Lung microvascular endothelial cell (primary cell): ENCODE results near the gene CCIN. TPM values are rescaled to one million over a fixed set of nuclear protein-coding genes. Genes with fewer than 3 reads are reported as not detected.
A peak's percentile ranks its signal among the peaks of the same experiment; 100 is the strongest.
"Not testable (repeated sequence)": the region's sequence is repeated elsewhere in the genome, so short reads cannot be mapped to it uniquely, and the experiment has no call there.

ENCODE experiments used
- DNase-seq, 2 donors: peaks; one replicate each; pipeline versions ENCODE4 v3.0.0 to v3.0.0-alpha.2; 2010; ENCODE audit warnings: low read depth in 2 of 2
- total RNA-seq: library from RNA; depleted of rRNA; stranded (reverse); fragments of >200 nt; gene quantifications from 2 replicates; pipeline ENCODE4 v1.2.1, GENCODE V29; 2014

The CCIN gene
- total RNA-seq, 1 donor from 2014 or later: under 0.01 TPM

DNA sequence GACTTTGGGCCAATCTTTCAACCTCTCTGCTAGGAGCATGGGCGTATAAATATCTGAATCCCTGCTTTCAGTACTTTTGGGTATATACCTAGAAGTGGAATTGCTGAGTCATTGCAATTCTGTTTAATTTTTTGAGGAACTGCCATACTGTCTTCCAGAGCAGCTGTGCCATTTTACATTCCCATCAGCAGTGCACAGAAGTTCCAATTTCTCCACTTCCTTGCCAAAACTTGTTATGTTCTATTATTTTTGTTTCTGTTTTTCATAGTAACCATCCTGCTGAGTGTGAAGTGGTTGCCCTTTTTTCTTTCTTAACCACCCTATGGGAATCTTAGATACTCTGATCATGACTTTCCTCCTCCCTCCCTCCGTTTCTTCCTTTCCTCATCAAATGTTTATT lies 11.1 kb upstream of the CCIN start:
- no peak for DNase-seq

DNA sequence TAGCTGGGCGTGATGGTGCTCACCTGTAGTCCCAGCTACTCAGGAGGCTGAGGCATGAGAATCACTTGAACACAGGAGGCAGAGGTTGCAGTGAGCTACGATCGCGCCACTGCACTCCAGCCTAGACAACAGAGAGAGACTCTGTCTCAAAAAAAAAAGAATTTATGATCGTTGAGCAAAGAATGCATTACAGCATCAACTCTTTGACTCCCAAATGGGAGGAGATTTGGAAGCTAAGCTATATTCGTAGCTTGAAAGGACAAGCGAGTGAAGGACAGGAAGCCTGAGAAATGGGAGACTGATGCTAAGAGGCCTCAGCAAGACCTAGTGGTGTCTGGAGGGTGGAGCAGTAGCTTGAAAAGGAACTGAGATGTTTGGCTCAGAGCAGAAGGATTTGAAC lies 10.3 kb upstream of the CCIN start:
- DNase-seq: no peak

DNA sequence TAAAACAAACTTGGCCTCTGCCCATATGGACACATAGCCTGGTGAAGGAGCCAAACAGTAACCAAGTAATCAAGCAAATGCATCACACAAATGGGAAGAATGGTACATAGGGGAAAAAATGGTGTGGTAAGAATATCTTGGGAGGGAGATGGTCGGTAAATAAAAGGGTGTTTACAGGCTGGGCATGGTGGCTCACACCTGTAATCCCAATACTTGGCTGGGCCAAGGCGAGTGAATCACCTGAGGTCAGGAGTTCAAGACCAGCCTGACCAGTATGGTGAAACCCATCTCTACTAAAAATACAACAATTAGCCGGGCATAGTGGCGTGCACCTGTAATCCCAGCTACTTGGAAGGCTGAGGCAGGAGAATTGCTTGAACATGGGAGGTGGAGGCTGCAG lies 9.7 kb upstream of the CCIN start:
- not testable (repeated sequence) for DNase-seq

DNA sequence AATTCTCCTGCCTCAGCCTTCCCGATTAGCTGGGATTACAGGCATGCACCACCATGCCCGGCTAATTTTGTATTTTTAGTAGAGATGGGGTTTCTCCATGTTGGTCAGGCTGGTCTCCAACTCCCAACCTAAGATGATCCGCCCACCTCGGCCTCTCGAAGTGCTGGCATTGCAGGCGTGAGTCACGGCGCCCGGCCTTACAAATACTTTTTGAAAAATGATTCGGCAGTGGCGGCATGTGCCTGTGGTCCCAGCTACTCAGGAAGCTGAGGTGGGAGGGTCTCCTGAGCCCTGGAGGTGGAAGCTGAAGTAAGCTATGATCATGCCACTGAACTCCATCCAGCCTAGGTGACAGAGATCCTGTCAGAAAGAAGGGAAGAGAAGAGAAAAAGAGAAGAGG lies 9.1 kb upstream of the CCIN start:
- DNase-seq: not testable (repeated sequence)

DNA sequence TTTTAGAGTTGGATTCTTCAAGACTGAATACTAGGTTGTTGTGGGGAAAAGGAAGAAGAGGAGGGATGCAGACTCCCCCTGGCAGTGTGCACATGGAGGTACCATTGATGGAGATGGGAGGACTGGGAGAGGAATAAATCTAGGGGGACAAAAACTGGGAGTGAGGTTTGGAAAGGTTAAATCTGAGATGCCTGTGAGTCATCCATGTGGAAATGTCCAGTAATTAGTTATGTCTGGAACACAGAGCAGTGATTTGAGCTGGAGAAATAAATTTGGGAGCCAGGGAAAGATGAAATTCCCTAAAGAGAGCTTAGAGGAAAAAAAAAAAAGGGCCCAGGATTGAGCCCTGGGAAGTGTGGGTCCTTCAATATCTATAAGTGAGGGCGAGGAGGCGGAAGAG lies 8.0 kb upstream of the CCIN start:
- DNase-seq: no peak

DNA sequence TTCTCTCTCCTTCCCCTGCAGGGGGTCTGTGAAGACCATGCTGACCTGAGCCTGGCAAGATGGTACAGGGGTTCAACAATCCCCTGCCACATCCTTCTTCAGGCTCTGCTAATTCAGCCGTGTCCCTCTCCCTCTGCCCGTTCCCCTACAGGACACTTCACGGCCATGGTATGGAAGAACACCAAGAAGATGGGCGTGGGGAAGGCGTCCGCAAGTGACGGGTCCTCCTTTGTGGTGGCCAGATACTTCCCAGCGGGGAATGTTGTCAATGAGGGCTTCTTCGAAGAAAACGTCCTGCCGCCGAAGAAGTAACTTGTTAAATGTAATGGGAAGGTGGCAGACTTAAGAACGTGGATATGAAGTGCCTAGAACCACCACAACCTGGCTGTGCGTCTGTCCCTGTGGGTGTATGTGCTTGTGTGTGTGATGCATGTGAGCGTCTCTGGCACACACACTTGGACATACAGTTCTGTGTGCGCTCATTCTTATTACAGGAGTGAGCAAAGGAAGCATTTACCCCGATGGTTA lies 6.9 kb upstream of the CCIN start:
- DNase-seq: no peak

DNA sequence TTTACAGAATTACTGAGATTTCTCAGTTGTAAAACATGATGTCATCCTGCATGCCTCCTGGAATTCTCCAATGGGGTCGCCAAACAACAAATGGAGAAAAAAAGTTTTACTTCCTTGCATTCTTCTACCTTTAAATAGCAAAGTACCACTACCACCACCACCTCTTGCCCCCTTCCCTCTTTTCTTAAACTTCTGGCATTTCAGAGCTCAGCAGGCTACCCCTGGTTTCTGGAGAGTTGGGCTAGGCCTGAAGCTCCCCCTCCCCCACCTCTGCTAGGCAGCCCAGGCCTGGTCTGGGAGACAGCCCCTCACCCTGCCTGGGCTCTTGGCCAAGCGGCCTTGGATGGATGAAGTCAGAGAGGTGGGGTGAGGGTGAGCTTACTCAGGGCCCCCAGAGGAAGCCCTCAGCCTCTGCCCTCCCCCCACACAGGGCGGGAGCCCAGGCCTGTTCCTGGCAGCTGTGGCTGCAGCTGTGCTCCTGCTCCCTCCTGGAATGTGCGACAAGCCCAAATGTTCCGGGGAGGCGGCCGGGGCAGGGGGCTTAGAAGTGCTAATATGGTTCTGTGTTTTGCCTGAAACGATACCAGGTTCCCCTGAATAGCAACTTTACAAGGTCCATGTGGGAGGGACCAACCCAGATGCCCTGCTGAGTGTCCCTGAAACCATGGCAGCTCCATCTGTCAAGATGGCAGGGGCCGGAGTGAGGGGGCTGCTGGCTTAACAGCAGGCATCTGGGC lies 6.0 kb upstream of the CCIN start:
- DNase-seq: peak; percentile 78 to 84

DNA sequence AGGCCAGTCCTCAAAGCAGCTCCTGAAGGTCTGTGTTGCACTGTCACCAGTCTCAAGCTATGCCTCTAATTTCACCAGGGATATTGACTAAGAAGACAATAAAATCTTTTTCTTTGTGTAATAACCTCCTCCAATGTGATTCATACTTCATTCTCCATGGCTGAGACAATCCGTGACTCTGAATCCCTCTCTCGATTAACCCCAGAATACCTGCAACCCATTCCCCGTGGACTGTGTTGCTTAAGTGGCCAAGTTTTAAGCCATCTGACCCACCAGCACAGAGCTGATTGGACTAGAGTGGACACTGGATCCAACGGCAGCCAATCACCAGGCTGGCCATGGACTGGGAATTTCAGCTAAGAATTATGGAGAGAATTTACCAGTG lies 5.4 kb upstream of the CCIN start:
- peak in 1 of 2 donors; percentile 12 for DNase-seq

DNA sequence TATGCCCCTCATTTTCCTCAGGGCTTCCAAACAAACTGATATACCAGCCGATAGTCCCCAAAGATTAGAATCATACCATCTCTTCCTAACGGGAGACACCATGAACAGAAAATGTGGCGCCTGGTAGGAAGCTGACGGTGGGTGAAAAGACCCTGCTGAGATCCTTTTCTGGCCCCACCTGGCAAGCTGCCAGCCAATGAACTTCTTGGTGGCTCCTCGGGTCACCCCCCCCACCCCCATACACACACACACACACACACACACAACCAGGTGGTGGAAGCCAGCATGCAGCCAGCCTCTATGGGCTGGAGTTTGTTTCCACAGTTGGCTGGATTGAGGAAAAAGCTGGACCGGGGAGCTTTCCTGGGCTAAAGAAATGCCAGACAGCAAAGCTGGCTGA lies 4.8 kb upstream of the CCIN start:
- DNase-seq: no peak

DNA sequence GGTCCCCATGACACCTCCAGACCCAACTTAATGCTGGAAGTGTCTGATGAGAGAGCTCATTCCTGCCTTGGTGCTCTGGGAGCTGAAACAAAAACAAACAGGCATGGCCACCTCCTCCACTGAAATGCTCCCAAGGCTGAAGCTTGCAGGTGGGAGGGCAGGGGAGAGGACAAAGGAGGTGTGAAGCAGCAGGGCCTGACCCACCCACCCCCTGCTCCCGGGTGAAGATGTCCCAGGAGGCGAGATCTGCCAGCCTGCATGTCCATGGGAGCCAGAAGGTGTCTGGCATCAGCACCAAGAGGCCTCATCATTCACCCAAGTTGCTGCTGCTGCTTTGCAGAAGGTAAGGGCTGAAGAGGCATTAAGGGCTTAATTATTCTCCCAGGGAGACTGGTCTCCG lies 4.2 kb upstream of the CCIN start:
- no peak for DNase-seq

DNA sequence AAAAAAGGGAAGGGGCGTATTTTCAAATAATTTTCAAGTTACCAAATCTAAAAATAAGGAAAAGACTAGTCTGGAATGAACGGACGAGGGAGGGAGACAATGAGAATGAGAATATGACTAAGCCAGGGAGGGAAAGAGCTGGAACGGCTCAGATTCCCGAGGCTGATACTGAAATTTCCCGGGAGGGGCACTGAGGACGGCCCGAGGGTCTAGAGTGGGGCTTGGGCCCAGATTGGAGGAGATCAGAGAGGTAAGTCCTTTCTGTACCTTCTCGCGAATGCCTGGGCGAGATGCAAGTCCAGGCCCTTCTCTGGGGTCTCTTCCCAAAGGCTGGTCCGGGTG lies 3.4 kb upstream of the CCIN start:
- DNase-seq: no peak

DNA sequence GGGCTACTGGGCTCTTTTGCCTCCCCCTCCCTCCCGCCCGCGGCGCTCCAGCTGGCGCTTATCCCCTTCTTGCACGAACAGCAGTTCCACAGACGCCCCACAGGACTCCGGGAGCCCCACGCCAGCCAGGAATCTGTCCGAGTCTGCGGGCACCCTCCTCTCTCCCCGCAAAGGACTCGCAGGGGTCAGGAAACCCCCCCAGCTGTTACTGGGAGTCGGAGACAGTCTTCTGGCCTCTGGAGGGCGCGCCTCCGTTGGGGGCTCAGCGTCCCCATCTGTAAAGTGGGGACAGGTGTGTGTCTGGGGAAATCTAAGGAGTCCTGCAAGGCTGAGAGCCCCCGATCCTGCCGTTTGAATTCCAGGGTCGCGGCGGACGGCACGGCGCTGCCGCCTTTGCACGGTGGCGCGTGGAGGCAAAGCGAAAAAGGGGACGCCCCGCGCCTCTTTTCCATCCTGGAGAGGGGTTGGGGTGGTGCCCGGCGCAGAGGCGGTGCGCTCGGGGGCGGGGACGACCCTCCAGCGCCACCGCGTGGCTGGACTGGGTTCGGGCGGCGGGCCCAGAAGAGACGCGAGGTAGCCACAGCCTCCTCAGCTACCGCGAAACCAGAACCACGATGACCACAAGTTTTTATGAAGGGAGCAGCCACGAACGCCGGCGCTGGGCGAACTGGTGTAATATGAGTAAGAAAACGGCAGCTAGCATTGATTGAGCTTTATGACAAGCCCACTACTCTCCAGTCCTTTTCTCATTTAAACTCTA lies 2.8 kb upstream of the CCIN start:
- peak; percentile 70 to 82 for DNase-seq

DNA sequence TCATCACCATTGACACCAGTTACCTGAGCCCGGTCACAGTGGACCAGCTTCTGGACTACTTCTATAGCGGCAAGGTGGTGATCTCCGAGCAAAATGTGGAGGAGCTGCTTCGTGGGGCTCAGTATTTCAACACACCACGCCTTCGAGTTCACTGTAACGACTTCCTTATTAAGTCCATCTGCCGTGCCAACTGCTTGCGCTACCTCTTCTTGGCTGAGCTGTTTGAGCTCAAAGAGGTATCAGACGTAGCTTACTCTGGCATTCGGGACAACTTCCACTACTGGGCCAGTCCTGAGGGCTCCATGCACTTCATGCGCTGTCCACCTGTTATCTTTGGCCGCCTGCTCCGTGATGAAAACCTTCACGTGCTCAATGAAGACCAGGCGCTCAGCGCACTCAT lies 520 bp downstream of the CCIN start:
- DNase-seq: no peak

DNA sequence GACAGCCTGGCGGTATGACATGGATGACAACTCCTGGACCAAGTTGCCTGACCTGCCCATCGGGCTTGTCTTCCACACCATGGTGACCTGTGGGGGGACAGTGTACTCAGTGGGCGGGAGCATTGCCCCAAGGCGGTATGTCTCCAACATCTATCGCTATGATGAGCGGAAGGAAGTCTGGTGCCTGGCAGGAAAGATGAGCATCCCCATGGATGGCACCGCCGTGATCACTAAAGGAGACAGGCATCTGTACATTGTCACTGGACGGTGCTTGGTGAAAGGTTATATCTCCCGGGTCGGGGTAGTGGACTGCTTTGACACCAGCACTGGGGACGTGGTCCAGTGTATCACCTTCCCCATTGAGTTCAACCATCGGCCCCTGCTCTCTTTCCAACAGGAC lies 1.3 kb downstream of the CCIN start:
- no peak for DNase-seq

DNA sequence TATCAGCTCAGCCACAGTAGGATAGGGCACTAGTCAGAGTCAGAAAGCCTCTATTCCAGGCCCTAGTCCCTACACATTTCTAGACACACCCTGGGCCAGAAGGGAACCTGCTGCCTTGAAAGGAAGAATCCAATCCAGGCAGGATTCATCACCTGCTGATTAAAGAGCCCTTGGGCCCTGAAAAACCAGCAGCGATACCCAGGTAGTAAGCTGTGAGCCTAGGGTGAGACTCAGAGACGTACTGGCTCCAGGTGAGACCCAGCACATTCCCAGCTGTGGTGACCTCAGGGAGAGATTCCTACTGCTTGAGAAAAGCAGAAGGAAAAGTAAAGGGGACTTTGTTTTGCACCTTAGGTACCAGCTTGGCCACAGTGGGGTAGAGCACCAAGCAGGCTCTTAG lies 4.7 kb downstream of the CCIN start:
- no peak for DNase-seq

DNA sequence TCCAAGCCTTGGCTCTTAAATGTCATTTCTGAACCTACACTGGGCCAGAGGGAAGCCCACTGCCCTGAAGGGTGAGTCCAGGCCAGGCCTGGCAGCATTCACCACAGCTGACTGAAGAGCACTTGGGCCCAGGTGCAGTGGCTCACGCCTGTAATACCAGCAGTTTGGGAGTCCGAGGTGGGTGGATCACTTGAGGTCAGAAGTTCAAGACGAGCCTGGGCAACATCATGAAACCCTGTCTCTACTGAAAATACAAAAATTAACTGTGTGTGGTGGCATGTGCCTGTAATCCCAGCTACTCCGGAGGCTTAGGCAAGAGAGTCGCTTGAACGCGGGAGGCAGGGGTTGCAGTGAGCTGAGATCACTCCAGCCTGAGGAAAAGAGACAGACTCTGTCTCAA lies 5.1 kb downstream of the CCIN start:
- no peak for DNase-seq

DNA sequence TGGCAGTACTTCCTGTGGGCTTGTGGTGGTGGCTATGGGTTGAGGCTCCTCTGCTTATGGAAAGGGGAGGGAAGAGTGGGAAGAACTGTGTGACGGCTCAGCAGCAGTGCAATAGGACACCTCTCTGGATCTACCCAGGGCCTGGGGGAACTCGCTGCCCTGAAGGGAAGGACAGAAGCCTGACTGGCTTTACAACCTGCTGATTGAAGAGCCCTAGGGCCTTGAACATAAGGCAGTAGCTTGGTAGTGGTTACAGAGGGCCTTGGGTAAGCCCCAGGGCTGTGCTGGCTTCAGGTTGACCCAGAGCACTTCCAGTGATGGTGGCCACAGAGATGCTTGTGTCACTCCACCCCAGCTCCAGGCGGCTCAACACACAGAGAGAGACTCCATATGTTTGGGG lies 5.5 kb downstream of the CCIN start:
- DNase-seq: no peak

DNA sequence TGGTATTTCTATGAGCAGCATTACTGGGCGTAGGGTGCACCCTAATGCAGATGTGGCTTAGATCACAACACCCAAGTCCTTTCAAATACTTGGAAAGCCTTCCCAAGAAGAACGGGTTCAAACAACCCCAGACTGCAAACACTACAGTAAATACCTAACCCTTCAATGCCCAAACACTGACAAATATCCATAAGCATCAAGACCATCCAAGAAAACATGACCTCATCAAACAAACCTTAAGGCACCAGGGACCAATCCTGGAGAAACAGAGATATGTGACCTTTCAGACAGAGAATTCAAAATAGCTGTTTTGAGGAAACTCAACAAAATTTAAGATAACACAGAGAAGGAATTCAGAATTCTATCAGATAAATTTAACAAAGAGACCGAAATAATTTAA lies 6.0 kb downstream of the CCIN start:
- not testable (repeated sequence) for DNase-seq

DNA sequence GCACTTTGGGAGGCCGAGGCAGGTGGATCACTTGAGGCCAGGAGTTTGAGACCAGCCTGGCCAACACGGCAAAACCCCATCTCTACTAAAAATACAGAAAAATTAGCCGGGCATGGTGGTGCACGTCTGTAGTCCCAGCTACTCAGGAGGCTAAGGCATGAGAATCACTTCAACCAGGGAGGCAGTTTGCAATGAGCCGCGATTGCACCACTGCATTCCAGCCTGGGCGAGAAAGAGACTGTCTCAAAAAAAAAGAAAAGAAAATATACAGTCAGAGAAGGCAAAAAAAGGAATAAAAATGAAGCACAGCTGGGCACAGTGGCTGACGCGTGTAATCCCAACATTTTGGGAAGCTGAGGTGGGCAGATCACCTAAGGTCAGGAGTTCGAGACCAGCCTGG lies 7.3 kb downstream of the CCIN start:
- not testable (repeated sequence) for DNase-seq

DNA sequence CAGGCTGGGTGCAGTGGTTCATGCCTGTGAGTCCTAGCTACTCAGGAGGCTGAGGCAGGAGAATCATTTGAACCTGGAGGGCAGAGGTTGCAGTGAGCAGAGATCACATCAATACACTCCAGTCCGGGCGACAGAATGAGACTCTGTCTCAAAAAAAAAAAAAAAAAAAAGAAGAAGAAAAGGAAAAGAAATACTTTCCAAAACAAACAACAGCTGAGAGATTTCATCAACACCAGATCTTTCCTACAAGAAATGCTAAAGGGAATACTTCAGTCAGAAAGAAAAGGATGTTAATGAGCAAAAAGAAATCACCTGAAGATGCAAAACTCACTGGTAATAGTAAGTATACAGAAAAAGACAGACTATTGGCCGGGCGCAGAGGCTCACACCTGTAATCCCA lies 8.4 kb downstream of the CCIN start:
- DNase-seq: no peak

DNA sequence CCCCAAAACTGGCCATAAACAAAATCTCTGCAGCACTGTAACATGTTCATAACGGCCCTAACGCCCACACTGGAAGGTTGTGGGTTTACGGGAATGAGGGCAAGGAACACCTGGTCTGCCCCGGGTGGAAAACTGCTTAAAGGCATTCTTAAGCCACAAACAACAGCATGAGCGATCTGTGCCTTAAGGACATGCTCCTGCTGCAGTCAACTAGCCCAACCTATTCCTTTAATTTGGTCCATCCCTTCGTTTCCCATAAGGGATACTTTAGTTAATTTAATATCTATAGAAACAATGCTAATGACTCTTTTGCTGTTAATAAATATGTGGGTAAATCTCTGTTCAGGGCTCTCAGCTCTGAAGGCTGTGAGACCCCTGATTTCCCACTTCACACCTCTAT lies 11.1 kb downstream of the CCIN start:
- DNase-seq: not testable (repeated sequence)

DNA sequence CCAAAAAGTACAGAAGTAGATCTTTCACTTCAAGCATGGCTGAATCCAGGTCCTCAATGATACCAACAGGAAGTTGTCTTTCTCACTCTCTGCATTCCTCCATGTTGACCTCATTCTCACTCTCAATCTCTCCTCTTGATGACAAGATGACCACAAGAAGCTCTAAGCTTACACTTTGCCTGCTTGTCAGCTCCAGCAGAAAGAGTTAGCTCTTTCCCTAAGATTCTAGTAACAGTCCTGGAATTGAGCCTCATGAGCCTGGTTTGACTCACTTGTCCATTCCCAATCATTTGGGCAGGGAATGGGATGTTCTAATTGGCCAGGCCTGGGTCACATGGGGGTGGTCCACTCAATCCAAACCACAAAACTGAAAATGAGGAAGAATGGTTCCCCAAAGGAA lies 18.2 kb downstream of the CCIN start:
- DNase-seq: peak in 1 of 2 donors; percentile 29

DNA sequence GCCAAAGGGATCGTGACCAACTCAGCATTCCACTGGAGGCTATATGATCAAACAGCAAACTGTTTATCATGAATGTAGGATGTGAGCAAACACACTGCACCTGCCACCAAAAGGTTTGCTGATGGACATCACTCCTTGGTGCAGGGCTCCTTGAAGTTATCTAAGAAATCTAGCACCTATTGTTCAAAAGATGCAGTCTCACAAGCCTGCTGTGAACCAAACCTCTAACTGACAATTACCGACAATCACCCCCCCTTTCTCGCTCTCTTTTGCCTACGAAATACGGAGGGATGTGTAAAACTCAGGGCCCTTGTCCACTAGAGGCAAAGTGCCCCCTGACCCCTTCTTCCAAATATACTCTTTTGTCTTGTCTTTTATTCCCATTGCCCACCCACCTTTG lies 19.0 kb downstream of the CCIN start:
- no peak for DNase-seq
